ENCODE results near the gene SH3BP5.
"Not testable (repeated sequence)": the region's sequence is repeated elsewhere in the genome, so short reads cannot be mapped to it uniquely, and the experiment has no call there.

The SH3BP5 gene

DNA sequence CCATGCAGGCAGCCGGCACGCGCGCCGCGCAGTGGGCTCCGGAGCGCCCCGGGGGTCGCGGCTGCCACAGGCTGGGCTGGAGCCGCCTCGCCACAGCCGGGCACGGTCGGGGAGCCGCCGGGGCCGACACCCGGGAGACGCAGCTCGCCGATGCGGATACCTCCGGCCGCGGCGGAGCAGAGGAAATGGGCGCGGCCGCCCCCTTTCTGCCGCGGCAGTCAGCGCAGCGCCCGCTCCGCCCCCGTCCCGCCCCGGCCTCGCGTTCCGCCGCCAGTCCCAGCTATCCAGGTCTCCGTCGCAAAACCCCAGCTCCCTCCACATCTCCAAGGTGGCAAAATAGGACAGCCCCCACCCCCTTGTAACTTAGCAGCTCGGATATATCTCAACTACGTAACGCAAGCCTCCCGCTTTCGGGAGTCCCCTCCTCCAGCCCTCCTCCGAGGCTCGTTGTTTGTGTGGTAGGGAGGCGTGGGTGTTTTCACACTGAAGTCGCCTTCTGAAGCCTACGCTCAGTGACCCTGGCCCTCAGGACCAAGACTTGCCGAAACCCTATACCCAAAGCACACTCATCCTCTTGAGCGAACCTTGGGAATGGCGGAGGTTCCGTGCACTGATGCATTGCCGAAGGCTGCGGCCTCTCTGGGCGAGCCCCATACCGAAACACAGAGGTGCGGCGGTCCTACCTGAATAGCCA, at the start of gene SH3BP5:
TSS of gene SH3BP5 (minus strand) at position 182 of the 694 bp plus-strand sequence. CDS start at position 4, 178 bp downstream.
- DNase-seq (ENCODE audit: low spot score) = peak; percentile 67

DNA sequence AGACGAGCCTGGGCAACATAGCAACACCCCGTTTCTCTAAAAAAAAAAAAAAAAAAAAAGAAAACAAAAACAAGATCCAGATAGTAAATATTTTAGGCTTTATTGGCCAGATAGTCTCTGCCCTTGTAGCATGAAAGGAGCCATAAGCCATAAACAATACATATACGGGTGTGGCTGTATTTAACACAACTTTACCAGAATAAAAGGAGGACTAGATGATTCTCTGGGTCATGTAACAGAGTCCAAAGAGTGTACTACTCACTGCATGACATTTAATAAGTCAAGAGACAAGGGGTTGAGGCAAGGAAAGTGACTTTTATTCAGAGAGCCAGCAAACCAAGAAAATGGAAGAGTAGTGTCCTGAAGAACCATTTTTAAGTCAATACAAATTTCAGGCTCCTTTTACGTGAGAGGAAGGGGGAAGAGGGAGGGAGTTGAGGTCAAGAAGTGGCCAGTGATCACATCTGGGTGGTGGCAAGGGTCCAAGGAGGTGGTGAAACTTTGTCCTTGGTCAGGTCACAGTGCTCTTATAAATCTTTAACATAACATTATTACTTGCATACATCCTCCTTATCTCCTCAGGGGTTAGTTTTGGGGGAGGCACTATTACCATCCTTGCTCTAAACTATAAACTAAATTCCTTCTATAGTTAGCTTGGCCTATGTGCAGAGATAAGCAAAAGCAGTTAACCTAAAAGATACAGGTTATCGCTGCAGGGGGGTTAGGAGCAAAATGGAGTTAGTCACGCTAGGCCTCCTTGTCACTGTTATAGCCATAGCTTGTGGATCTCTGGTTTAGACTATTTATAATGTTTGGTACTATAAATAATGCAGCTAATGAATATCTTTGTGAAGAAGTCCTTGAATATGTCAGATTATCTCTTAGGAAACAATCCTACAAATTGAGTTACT, 48.8 kb upstream of the SH3BP5 start:
- DNase-seq (ENCODE audit: low spot score) = no peak

DNA sequence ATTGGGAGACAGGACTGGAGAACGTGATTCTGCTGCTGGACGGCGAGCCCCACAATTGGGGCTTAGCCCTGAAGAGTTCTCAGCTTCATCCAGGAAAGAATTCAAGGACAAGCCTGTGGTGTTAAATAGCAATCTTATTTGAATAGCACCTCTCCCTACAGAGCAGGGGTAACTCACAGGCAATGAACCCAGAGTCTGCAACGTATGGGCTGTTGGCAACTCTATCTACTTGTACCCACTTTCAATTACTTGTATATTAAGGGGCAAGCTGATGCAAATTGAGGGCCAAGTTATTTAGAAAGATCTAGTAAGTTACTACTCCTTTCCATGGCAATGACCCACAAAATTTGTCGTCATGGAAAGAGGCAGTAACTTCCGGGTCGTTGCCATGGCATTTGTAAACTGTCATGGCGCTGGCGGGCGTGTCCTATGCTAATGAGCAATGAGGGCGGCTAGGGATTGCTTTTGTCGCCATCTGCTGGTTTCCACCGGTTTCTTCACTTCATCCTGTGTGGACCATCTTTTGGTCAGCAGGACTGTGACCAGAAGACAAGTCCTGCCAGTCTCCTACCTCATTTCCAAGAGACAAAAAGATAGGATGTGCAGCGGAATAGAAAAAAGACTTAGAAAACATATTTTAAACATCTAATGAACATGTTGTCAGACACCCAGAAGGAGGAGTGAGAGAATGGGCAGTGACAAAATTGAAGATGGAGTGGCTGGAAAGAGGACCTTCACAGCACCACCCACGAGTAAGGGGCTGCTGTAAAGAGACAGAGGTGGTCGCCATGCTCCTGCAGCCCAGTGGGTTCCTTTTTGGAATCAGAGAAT, 45.8 kb upstream of the SH3BP5 start:
- DNase-seq (ENCODE audit: low spot score) = peak; percentile 96

DNA sequence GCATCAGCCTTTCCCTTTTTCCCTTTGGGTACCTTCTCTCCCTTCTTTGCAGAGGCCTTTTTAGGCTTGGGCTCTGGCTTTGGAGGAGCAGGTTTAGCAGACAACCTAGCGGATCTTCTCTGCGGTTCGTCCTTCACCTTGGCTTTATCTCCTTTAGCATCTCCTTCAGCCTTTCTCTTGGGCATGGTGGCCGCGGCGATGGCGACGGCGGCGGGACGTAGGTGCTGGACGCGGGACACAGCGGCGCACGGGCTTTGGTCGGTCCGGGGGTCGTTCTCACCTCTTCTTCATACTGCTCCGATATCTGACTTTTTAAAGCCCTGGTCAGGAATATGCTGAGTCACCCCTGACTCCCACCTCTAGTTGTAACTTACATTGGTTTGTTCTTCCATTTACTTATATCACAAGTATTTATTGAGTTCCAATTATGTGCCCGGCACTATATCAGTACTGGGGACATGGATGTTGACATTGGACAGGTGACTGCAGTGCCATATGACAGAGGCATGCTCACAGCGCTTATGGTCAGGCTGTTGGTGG, 43.1 kb upstream of the SH3BP5 start:
- DNase-seq (ENCODE audit: low spot score) = no peak

- no peak for DNase-seq (ENCODE audit: low spot score)
Measured at GRCh38 chr3:15372918-15373317, 40.5 kb upstream of the SH3BP5 start.

DNA sequence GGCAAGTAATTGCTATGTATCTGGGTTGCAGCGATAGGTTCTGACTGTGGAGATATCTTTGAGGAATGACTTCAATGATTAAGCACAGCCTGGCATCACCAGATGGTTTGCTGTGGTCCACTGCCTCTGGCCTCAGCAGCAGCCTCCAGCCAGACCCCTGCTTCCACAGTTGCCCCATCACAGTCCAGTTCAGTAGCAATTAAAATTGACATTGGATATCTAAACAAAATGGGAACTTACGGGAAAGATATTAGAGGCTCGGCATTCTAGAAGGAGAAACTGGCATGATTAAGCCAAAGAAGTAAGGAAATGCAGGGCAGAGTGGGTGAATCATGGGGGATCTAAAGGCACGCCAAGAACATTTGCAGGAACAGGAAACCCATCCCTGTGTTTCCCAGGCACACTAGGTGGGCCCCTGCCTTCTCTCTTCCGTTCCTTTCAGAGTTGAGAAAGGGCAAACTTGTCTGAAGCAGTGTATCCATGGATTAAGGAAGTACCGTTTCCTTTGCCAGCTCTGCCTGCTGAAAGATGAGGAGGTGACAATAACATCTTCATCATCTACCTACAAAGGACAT, 36.3 kb upstream of the SH3BP5 start:
- DNase-seq (ENCODE audit: low spot score) = no peak

DNA sequence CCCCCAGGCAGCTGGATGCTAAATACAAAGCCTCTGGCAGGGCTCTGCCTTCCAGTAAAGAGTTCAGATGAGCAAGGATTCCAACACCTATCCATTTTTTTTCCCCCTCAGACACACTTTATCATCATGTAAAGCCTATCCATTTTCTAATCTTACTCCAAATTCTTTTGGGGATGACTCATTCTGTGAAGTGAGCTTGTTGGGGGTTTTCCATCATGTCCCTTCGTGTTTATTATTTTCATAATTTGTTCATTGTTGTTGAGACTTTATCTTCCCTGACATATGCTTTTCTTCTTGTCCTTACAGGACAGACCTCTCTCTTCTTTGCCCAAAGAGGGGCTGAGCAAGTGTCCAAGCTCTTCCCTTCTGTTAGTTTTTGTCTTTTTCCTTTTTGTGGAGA, 34.7 kb upstream of the SH3BP5 start:
- DNase-seq (ENCODE audit: low spot score) = no peak

DNA sequence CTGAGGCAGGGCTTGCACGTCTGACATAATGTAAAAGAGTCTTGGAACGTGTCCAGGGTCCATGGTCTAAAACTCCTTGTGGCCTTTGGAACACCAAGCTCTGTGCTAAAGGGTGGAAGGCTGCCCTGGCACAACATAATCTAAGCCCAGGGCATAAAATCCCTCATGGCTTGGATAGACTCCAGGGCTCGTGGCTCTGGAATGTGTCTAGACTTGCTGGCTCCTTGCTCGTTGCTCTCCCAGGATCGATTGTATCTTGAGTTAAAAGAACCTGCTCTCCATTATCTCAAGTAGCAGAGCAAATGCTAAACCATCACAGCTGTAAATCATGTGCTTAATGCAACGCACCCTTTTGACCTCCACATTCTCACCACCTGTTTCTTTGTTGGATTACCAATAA, 31.7 kb upstream of the SH3BP5 start:
- DNase-seq (ENCODE audit: low spot score) = not testable (repeated sequence)

DNA sequence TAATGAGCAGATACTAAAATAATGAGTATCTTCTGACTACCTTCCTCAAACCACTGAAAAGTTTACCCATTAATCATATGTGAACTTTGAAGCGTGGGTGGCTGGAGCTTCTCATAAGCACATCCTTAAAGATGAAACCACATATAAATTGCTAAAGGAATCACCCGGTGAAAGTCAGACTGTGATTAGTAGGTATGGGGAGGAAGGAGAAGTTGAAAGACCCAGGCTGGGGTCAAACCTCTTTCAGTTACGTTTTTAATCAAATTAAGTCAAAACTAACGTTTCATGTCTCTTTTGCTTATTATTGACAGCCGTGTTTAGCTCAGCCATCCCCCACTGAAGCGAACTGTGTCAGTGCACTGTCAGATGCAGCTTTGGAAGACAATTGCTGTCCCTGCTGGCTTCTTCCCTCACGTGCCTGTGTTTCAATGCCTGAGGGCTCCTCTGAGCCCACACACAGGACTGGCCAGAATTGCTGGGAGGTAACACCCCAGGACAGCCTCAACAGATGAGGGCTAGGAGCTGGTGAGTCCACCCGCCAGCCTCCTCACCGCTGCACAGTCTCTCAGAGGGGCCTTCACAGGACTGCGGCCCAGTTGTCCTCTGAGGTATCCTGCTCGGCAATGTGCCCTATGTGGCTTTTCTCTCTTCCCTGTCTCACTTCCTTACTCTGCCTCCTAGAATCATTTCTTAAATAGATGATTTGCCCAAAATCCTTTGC, 29.3 kb upstream of the SH3BP5 start:
- peak; percentile 39 for DNase-seq (ENCODE audit: low spot score)

- DNase-seq (ENCODE audit: low spot score) = no peak
Measured at GRCh38 chr3:15360788-15361493, 28.6 kb upstream of the SH3BP5 start.

- DNase-seq (ENCODE audit: low spot score) = no peak
Measured at GRCh38 chr3:15359677-15360397, 27.5 kb upstream of the SH3BP5 start.

DNA sequence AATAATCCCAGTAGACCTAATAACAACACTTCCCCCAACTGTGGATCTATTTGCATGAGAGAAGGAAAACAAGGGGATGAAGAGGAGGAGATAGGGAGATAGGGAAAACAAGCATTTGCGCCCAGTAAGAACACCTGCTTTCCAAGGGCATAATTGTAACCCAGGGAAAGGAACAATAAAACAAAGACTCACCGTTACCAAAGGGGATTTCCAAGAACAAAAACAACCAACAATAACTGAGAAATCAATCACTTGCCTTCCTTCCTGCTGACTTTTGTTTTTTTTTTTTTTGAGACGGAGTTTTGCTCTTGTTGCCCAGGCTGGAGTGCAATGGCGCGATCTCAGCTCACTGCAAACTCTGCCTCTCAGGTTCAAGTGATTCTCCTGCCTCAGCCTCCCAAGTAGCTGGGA, 24.3 kb upstream of the SH3BP5 start:
- DNase-seq (ENCODE audit: low spot score) = peak; percentile 69

GRCh38 chr3:15356176-15356575, 23.8 kb upstream of the SH3BP5 start:
- DNase-seq (ENCODE audit: low spot score) = no peak

DNA sequence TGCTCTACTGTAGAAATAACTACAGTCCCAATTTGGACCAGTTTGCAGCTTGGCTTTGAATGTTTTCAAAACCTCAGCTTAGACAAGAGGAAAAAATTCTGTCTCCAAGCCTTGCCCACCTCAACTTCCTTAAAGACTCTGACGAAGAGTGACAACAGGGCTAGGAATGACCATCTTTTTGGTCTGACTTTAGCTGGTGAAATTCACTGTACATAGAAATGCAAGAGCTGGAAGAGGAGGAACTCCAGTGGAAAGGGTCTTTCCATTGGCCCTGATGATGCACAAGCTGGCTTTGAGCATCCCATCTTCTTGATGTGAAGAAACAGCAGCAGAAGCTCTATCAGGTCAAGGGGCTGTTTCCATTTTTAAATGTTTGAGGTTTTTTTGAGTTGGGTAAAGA, 22.7 kb upstream of the SH3BP5 start:
- DNase-seq (ENCODE audit: low spot score) = no peak

- DNase-seq (ENCODE audit: low spot score) = no peak
Measured at GRCh38 chr3:15354485-15354884, 22.1 kb upstream of the SH3BP5 start.

GRCh38 chr3:15350141-15350540, 17.8 kb upstream of the SH3BP5 start:
- no peak for DNase-seq (ENCODE audit: low spot score)

GRCh38 chr3:15349438-15349837, 17.1 kb upstream of the SH3BP5 start:
- DNase-seq (ENCODE audit: low spot score) = not testable (repeated sequence)

- no peak for DNase-seq (ENCODE audit: low spot score)
Measured at GRCh38 chr3:15348246-15348645, 15.9 kb upstream of the SH3BP5 start.

- no peak for DNase-seq (ENCODE audit: low spot score)
Measured at GRCh38 chr3:15347737-15348110, 15.3 kb upstream of the SH3BP5 start.
